GM12801 (cell line): Measurements from ENCODE around the gene SAMM50.

Experiments
- TF ChIP-seq, protein P1 (sequence below): IDR thresholded peaks from one replicate; pipeline ENCODE4 v1.5.1; 2011; ENCODE audit warnings: control low read depth; ENCODE audit not compliant: insufficient read length; ENCODE audit errors: extremely low read depth

Gene SAMM50

DNA sequence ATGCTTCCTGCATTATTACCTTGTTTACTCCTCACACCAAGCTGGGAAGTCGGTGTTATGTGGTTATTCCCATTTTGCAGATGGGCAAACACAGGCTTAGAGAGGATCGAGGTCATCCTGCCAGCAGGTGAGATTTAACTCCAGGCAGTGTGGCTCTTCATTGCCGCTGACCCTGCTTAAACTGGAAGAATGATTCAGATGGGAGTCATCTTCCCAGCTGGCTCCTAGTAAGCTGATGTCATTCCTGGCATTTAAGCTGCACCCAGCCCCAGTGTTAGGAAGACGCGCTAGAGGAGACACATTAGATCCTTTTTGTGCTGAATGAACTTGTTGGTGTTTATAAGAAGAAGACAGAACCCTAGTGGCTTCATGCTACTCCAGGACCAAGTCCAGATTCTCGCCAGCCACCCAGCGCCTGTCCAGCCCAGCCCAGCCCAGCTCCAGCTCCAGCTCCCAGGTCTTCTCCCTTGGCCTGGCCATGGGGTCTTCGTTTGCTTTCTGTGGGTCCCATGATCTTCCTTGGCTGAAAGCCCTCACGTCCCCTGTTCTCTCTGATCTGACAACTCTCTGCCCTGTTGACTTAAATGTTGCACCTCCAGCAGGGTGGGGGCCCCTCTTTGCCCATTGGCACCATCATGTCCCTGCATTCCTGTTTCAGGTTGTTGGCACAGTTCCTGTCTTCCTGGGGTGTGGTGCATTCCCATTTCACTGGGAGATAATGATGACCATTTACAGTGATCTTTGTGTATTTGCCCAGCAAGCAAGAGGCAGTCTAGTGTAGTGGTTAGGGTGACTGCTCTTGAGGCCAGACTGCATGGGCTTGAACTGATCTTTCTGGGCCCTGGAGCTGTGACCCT lies 82.5 kb downstream of the SAMM50 start:
- TF ChIP-seq, protein P1, sequence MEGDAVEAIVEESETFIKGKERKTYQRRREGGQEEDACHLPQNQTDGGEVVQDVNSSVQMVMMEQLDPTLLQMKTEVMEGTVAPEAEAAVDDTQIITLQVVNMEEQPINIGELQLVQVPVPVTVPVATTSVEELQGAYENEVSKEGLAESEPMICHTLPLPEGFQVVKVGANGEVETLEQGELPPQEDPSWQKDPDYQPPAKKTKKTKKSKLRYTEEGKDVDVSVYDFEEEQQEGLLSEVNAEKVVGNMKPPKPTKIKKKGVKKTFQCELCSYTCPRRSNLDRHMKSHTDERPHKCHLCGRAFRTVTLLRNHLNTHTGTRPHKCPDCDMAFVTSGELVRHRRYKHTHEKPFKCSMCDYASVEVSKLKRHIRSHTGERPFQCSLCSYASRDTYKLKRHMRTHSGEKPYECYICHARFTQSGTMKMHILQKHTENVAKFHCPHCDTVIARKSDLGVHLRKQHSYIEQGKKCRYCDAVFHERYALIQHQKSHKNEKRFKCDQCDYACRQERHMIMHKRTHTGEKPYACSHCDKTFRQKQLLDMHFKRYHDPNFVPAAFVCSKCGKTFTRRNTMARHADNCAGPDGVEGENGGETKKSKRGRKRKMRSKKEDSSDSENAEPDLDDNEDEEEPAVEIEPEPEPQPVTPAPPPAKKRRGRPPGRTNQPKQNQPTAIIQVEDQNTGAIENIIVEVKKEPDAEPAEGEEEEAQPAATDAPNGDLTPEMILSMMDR = no peak

DNA sequence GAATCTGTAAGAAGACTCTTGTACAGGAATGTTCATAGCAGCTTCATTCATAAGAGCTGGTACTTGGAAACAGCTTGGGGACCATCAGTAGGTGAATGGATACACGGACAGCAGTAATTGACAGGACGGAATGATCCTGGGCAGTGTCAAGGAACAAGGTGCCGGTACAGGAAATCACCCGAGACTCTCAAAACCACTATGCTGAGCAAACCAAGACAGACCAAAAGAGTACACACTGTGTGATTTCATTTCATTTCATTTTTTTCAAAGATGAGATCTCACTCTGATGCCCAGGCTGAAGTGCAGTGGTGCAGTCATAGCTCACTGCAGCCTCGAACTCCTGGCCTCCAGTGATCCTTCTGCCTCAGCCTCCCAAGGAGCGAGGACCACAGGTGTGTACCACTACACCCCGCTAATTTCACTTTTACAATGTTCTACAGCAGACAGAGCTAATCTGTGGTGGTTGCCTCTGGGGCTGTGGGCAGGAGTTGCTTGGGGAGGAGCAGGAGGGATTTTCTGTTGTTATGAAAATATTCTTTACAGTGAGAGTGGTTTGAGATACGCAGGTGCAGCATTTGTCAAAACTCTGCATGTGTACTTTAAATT lies 84.4 kb downstream of the SAMM50 start:
- TF ChIP-seq, protein P1 = no peak

DNA sequence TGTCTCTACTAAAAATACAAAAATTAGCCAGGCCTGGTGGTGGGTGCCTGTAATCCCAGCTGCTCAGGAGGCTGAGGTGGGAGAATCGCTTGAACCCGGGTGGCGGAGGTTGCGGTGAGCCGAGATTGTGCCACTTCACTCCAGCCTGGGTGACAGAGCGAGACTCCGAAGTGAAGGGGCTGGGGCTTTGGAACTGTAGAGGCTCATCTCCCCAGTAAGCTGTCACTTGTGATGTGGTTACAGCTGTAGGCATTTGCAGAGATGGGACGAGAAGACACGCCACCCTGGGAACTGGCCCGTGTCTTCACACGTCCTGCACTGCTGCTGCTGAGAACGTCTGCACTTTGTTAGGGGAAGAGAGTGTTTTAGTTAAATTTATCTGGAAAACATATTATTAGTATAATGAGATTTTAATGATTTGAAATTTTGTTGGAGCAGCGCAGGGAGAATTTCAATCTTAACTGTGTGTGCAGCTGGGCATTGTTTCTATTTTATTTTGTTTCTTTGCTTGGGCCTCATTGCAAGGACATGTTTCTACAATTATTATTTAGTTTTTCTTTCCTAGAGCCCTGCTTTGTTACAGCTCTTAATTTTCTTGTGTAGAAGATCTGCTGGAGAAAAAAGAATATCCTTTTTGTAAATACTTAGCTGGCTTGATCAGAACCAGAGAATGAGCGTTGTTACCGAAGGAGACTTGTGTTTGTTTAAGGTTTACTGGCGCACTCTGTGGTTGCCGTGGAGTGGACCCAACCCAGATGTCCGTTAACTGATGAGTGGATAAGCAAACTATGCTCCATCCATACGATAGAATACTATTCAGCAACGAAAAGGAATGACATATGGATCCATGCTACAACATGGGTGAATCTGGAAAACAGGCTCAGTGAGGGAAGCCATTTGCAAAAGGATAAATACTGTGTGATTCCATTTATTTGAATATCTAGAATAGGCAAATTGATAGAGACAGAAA lies 87.3 kb downstream of the SAMM50 start:
- TF ChIP-seq, protein P1 = no peak

DNA sequence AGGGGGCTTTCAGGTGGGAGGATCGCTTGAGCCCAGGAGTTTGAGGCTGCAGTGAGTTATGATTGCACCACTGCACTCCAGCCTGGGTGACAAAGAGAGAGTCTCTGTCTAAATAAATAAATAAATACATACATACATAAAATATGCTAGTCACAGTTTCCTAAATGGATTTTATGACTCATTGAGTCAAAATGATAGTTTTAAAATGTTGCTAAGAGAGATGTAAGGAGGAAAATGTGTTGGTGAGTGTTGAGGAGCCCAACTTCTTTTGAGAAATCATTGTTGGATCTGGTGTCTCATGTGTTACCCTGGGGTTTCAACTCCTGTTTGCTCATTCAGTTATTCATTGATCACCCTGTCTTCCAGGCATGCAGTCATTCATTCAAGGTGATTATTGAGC lies 89.9 kb downstream of the SAMM50 start:
- TF ChIP-seq, protein P1 = no peak
